ENCODE measurements around the gene CSF1R. TPM values are rescaled to one million over a fixed set of nuclear protein-coding genes. Genes with fewer than 3 reads are reported as not detected.

Gene CSF1R
- total and polyA plus RNA-seq, 12 donors: 4.8 to 83.9 (median 10.6) TPM

DNA sequence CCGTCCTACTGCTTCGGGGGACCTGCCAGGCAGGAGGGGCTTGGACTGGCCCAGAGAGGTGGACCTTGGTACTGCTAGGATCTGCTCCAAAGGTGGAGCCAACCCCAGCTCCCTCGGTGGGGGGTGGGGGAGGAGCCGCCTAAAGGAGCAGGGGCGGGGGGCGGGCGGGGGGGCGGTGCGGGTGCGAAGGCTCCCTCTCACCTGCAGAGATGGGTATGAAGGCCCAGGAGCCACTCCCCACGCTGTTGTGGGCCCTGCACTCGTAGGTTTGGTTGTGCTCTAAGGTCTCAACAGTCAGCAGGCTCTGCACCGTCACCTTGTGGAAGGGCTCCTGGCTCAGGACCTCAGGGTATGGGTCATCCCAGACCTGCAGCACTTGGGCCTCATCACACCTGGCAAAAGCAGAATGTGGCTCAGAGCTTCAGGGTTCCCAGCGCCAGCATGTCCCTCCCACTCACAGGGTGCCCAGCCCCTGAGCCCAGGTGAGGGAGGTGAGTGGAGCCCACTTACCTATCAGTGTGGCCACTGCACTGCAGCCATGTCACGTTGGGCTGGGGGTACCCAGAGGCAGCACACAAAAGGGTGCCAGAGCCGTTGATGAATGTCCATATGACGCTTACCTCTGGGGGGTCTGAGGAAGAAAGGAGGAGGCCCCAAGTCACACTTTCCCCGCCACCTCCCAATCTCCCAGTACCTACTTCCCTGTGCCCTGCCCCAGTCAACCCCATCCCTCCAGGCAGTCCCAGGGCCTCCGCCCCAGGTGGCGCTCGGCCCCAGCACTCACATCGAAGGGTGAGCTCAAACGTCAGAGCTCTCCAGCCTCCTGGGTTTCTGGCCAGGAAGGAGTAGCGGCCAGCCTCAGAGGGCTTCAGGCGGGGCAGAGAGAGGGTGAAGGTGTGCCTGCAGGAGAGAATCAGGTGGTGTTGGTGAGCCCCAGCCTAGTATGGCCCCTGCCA lies 16.4 kb downstream of the CSF1R start:
- peaks cover 0 to 5% (median 0%) of the 10 kb centered on the region in 11 donors for H3K9me3 ChIP-seq
- DNase-seq (no peak), ATAC-seq (no peak)
- 88 to 89% methylated on average over 25 of the region's 25 CpGs for WGBS, 2 donors
- H3K36me3 ChIP-seq: peaks cover 0 to 77% (median 0%) of the 10 kb centered on the region in 9 donors
- intact Hi-C loops (cut with DNase I): no loop called here
- H3K4me1 ChIP-seq: peaks cover 0 to 63% (median 0%) of the 10 kb centered on the region in 9 donors
- no peak overlapping the region for H3K27ac ChIP-seq
- no peaks in the 10 kb centered on the region for H3K27me3 ChIP-seq
- no peak overlapping the region for H3K4me3 ChIP-seq
- TF ChIP-seq, protein P1, sequence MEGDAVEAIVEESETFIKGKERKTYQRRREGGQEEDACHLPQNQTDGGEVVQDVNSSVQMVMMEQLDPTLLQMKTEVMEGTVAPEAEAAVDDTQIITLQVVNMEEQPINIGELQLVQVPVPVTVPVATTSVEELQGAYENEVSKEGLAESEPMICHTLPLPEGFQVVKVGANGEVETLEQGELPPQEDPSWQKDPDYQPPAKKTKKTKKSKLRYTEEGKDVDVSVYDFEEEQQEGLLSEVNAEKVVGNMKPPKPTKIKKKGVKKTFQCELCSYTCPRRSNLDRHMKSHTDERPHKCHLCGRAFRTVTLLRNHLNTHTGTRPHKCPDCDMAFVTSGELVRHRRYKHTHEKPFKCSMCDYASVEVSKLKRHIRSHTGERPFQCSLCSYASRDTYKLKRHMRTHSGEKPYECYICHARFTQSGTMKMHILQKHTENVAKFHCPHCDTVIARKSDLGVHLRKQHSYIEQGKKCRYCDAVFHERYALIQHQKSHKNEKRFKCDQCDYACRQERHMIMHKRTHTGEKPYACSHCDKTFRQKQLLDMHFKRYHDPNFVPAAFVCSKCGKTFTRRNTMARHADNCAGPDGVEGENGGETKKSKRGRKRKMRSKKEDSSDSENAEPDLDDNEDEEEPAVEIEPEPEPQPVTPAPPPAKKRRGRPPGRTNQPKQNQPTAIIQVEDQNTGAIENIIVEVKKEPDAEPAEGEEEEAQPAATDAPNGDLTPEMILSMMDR (IDR thresholded peaks at IDR 0.05): no peak

DNA sequence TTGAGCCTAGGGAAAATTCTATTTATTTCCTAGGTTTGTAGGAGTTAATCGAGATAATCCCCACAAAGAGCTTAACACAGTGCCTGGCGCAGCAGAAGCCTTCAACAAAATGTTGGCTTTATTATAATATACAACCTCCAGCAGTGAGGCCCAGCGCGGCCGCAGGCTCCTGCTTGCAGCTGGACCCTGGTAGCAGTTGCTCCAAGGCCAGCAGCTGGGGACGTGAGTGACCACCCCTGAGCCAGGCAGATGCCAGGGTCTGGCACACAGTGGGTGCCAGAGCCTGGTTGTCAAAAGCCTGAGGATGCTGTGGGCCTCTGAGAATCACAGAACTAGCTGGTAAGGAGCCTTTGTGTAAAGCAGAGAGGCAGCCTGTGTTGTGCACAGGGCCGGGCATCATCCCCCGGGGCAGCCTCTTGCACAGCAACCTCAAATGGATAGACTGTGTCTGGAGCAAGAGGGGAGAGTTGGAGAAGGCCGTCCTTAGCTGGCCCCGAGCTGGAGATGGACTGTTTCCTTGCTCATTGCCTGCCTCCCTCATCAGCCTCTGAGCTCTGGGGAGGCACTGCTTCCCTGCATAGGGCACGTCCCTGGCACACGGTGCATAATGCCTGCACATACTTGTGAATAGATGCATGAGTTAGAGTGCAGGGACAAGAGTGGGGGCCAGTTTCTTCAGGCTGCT lies 17.3 kb downstream of the CSF1R start:
- ATAC-seq: no peak
- 85 to 92% methylated on average over 12 of the region's 12 CpGs for WGBS, 2 donors
- no peak overlapping the region for H3K27ac ChIP-seq
- TF ChIP-seq, protein P1 (IDR thresholded peaks at IDR 0.05): no peak
- no peak overlapping the region for H3K4me3 ChIP-seq
- H3K4me1 ChIP-seq: peaks cover 0 to 71% (median 0%) of the 10 kb centered on the region in 9 donors
- H3K36me3 ChIP-seq: peaks cover 0 to 72% (median 0%) of the 10 kb centered on the region in 9 donors
- H3K27me3 ChIP-seq: no peaks in the 10 kb centered on the region
- H3K9me3 ChIP-seq: peaks cover 0 to 5% (median 0%) of the 10 kb centered on the region in 11 donors
- intact Hi-C loops (cut with DNase I): no loop called here
- no peak for DNase-seq

DNA sequence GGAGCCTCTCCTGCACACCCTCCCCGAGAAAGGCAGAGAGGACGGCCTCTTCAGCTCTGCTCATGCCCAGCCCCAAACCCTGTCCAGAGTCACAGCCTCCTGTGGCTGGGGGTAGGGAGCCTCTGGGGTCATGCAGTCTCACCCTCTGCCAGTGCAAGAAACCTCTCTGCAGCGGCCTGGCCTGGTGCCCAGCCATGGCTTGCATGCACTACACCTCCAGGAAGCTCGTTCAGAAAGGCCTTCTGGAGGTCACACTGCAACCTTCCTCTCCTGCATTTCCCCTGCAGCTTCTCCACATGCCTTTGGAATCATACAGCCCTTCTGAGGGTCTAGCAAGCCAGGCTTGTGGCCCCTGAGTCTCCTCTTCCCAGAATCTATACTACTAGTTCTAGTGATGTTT lies 17.9 kb downstream of the CSF1R start:
- Histone ChIP-seq H3K27ac (no peak overlapping the region), H3K4me1 (peaks cover 0 to 78% (median 0%) of the 10 kb centered on the region in 9 donors), H3K9me3 (peaks cover 0 to 4% (median 0%) of the 10 kb centered on the region in 11 donors), H3K4me3 (no peak overlapping the region), H3K27me3 (no peaks in the 10 kb centered on the region), H3K36me3 (peaks cover 0 to 72% (median 0%) of the 10 kb centered on the region in 9 donors)
- TF ChIP-seq, protein P1 (IDR thresholded peaks at IDR 0.05): no peak
- ATAC-seq (no peak), DNase-seq (peak in 1 of 2 donors; percentile 39)
- 41 to 63% methylated on average over 4 of the region's 4 CpGs for WGBS, 2 donors
- intact Hi-C loops (cut with DNase I): no loop called here

DNA sequence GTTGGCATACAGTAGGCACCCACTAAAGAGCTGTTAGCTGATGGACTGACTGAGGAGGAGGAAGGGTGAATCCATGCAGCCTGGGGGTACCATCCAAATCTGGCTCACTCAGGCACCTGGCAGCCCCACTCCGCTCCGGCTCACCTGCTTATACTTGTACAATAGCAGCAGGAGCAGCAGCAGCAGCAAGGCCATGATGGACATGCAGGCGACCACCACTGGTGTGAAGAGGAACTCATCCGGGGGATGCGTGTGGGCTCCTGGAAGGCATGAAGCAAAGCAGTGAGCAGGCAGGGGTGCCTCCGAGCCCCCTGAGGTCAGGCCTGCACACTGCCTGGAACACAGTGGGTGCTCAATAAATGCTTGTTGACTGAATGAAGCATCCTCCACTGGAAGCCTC lies 18.3 kb downstream of the CSF1R start:
- peaks cover 0 to 80% (median 0%) of the 10 kb centered on the region in 9 donors for H3K4me1 ChIP-seq
- WGBS, 2 donors: 94 to 96% methylated on average over 6 of the region's 6 CpGs

More for the DNA sequence above, 18.3 kb downstream of the CSF1R start:
- Histone ChIP-seq H3K27me3 (no peaks in the 10 kb centered on the region), H3K27ac (peak overlapping the region in 1 of 10 donors; percentile 79), H3K36me3 (peaks cover 0 to 72% (median 0%) of the 10 kb centered on the region in 9 donors), H3K9me3 (no peaks in the 10 kb centered on the region), H3K4me3 (no peak overlapping the region)
- intact Hi-C loops (cut with DNase I): no loop called here
- DNase-seq (no peak), ATAC-seq (no peak)
- TF ChIP-seq, protein P1 (IDR thresholded peaks at IDR 0.05): no peak
